ENCODE results near the gene PHLPP1. TPM values are rescaled to one million over a fixed set of nuclear protein-coding genes. Genes with fewer than 3 reads are reported as not detected.
"Not testable (repeated sequence)": the region's sequence is repeated elsewhere in the genome, so short reads cannot be mapped to it uniquely, and the experiment has no call there.

Gene PHLPP1
- total and polyA plus RNA-seq, 2 donors from 2014 or later = 2.9 to 13.0 TPM

DNA sequence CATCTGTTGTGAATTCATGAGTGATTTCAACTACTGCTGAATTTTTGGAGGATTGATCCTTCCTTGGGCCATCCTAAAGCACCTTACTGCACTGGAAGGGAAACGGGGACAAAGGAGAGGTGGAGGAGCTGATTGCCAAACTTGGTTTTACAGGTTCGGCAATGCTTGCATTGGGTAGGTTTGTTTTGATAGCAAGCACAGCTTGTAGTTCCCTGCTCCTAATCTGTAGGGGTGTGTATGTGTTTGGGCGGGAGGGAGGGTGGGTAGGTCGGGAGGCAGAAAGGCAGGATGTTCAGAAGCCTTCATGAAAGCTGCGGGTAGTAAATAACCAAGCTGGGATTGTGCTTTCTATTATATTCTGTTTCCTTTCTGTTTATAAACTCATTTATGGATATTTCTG lies 24.6 kb downstream of the PHLPP1 start:
- TF ChIP-seq, protein P1, sequence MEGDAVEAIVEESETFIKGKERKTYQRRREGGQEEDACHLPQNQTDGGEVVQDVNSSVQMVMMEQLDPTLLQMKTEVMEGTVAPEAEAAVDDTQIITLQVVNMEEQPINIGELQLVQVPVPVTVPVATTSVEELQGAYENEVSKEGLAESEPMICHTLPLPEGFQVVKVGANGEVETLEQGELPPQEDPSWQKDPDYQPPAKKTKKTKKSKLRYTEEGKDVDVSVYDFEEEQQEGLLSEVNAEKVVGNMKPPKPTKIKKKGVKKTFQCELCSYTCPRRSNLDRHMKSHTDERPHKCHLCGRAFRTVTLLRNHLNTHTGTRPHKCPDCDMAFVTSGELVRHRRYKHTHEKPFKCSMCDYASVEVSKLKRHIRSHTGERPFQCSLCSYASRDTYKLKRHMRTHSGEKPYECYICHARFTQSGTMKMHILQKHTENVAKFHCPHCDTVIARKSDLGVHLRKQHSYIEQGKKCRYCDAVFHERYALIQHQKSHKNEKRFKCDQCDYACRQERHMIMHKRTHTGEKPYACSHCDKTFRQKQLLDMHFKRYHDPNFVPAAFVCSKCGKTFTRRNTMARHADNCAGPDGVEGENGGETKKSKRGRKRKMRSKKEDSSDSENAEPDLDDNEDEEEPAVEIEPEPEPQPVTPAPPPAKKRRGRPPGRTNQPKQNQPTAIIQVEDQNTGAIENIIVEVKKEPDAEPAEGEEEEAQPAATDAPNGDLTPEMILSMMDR (IDR thresholded peaks at IDR 0.05; ENCODE audit: borderline replicate concordance, extremely low read depth, insufficient read depth) = no peak
- Histone ChIP-seq H3K4me1 (ENCODE audit: control insufficient read depth in 2 of 3, insufficient read depth in 2 of 3, low read depth in 1 of 3, low read length in 3 of 3) (peaks cover 0 to 6% (median 5%) of the 10 kb centered on the region in 3 donors), H3K27ac (ENCODE audit: low read depth in 2 of 2, low read length in 2 of 2) (no peak overlapping the region), H3K9me3 (ENCODE audit: control insufficient read depth in 2 of 3, insufficient read depth in 1 of 3, low read length in 3 of 3) (no peaks in the 10 kb centered on the region), H3K9ac (ENCODE audit: low read length in 3 of 3) (no peak overlapping the region), H3K4me3 (ENCODE audit: low read length in 3 of 3) (no peak overlapping the region), H3K36me3 (ENCODE audit: control insufficient read depth in 2 of 3, insufficient read depth in 3 of 3, low read length in 3 of 3) (no peaks in the 10 kb centered on the region), H3K27me3 (ENCODE audit: control insufficient read depth, insufficient read depth, low read length) (no peaks in the 10 kb centered on the region)
- intact Hi-C loops (cut with DNase I) = no loop called here
- DNase-seq (no peak), FAIRE-seq (no peak)

- H3K9ac ChIP-seq (ENCODE audit: low read length in 3 of 3) = not testable (repeated sequence)
These were observed 25.3 kb downstream of the PHLPP1 start for GRCh38 chr18:62740650-62741049.

GRCh38 chr18:62741118-62741566 lies 25.8 kb downstream of the PHLPP1 start:
- intact Hi-C loops (cut with DNase I) = no loop called here
- FAIRE-seq (no peak), DNase-seq (no peak)
- Histone ChIP-seq H3K4me3 (ENCODE audit: low read length in 3 of 3) (no peak overlapping the region), H3K9me3 (ENCODE audit: control insufficient read depth in 2 of 3, insufficient read depth in 1 of 3, low read length in 3 of 3) (no peaks in the 10 kb centered on the region), H3K27ac (ENCODE audit: low read depth in 2 of 2, low read length in 2 of 2) (no peak overlapping the region), H3K4me1 (ENCODE audit: control insufficient read depth in 2 of 3, insufficient read depth in 2 of 3, low read depth in 1 of 3, low read length in 3 of 3) (peaks cover 0 to 6% (median 5%) of the 10 kb centered on the region in 3 donors), H3K27me3 (ENCODE audit: control insufficient read depth, insufficient read depth, low read length) (no peaks in the 10 kb centered on the region), H3K36me3 (ENCODE audit: control insufficient read depth in 2 of 3, insufficient read depth in 3 of 3, low read length in 3 of 3) (no peaks in the 10 kb centered on the region), H3K9ac (ENCODE audit: low read length in 3 of 3) (no peak overlapping the region)
- TF ChIP-seq, protein P1 (IDR thresholded peaks at IDR 0.05; ENCODE audit: borderline replicate concordance, extremely low read depth, insufficient read depth) = no peak

More at GRCh38 chr18:62740650-62741049, 25.3 kb downstream of the PHLPP1 start:
- intact Hi-C loops (cut with DNase I); DNase-seq; H3K4me3 ChIP-seq (ENCODE audit: low read length in 3 of 3); H3K27ac ChIP-seq (ENCODE audit: low read depth in 2 of 2, low read length in 2 of 2); H3K9me3 ChIP-seq (ENCODE audit: control insufficient read depth in 2 of 3, insufficient read depth in 1 of 3, low read length in 3 of 3); FAIRE-seq; H3K27me3 ChIP-seq (ENCODE audit: control insufficient read depth, insufficient read depth, low read length); H3K4me1 ChIP-seq (ENCODE audit: control insufficient read depth in 2 of 3, insufficient read depth in 2 of 3, low read depth in 1 of 3, low read length in 3 of 3); H3K36me3 ChIP-seq (ENCODE audit: control insufficient read depth in 2 of 3, insufficient read depth in 3 of 3, low read length in 3 of 3): not testable (repeated sequence)

- no peaks in the 10 kb centered on the region for H3K9me3 ChIP-seq (ENCODE audit: control insufficient read depth in 2 of 3, insufficient read depth in 1 of 3, low read length in 3 of 3)
- FAIRE-seq = no peak
- no peaks in the 10 kb centered on the region for H3K36me3 ChIP-seq (ENCODE audit: control insufficient read depth in 2 of 3, insufficient read depth in 3 of 3, low read length in 3 of 3)
- TF ChIP-seq, protein P1 (IDR thresholded peaks at IDR 0.05; ENCODE audit: borderline replicate concordance, extremely low read depth, insufficient read depth) = no peak
- H3K27ac ChIP-seq (ENCODE audit: low read depth in 2 of 2, low read length in 2 of 2) = no peak overlapping the region
- no peak for DNase-seq
- H3K4me1 ChIP-seq (ENCODE audit: control insufficient read depth in 2 of 3, insufficient read depth in 2 of 3, low read depth in 1 of 3, low read length in 3 of 3) = peaks cover 0 to 6% (median 5%) of the 10 kb centered on the region in 3 donors
- H3K9ac ChIP-seq (ENCODE audit: low read length in 3 of 3) = no peak overlapping the region
- H3K27me3 ChIP-seq (ENCODE audit: control insufficient read depth, insufficient read depth, low read length) = no peaks in the 10 kb centered on the region
- intact Hi-C loops (cut with DNase I) = no loop called here
- H3K4me3 ChIP-seq (ENCODE audit: low read length in 3 of 3) = no peak overlapping the region
These were observed 26.2 kb downstream of the PHLPP1 start for GRCh38 chr18:62741584-62741983.

Data from kidney (tissue), 14 donors.